ENCODE data around the gene TUBB4A. TPM values are rescaled to one million over a fixed set of nuclear protein-coding genes. Genes with fewer than 3 reads are reported as not detected.

The TUBB4A gene
- total and polyA plus RNA-seq, 11 donors, result 0.15 to 4.8 (median 1.6) TPM

DNA sequence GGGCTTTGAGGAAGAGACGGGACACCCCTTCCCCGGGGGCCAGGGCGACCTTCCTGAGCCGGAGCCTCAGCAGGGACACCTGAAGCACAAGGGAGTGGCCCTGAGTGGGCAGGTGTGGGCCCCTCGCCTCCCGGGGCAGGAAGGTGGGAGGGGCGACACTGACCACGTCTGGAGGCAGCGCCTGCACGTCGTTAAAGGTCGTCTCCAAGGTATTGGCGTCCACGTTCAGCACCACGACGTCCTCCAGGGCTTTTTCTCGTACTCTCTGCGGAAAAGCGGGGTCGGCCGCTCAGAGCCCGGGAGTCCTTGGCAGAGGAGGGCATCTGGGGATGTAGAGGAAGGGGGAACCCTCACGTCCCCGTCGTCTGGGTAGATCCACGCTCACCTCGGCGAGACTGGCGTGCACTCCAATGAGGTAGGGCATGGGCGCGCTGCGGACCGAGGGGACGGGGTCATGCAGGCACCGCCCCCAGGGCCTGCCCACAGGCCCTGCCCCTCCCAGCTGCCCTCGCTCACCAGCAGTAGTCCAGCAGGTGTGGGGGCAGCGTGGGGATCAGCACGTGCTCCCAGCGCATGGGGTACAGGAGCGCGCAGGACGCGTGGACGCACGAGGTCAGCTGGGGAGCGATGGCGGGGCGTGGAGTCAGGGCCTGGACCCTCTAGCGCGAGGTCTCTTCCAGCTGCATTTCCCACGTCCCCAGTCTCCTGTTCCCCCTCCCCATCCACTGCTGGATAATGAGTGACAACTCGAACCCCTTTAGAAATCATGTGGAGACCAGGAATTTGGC, 26.6 kb downstream of the TUBB4A start:
- no peak for DNase-seq

GRCh38 chr19:6473647-6474046, 28.5 kb downstream of the TUBB4A start:
- peaks cover 15 to 38% (median 27%) of the 10 kb centered on the region in 9 donors for H3K27me3 ChIP-seq
- intact Hi-C loops (cut with DNase I), result no loop called here
- no peak for TF ChIP-seq CTCF (IDR thresholded peaks at IDR 0.05)
- no peak for TF ChIP-seq POLR2A (IDR thresholded peaks at IDR 0.05)
- no peak overlapping the region for H3K4me3 ChIP-seq
- peaks cover 0 to 26% (median 0%) of the 10 kb centered on the region in 9 donors for H3K36me3 ChIP-seq
- H3K9me3 ChIP-seq, result no peaks in the 10 kb centered on the region
- ATAC-seq, result no peak
- H3K4me1 ChIP-seq, result peaks cover 0 to 18% (median 3%) of the 10 kb centered on the region in 12 donors
- no peak for DNase-seq
- H3K27ac ChIP-seq, result no peak overlapping the region
- 61 to 80% (median 65%) methylated on average over 9 of the region's 9 CpGs for WGBS, 4 donors

More for the DNA sequence above, 26.6 kb downstream of the TUBB4A start:
- peak in 1 of 4 donors; percentile 29 for ATAC-seq
- Histone ChIP-seq H3K27ac (no peak overlapping the region), H3K27me3 (peaks cover 18 to 49% (median 27%) of the 10 kb centered on the region in 9 donors), H3K4me1 (peaks cover 0 to 18% (median 3%) of the 10 kb centered on the region in 12 donors), H3K36me3 (peaks cover 0 to 26% (median 0%) of the 10 kb centered on the region in 9 donors), H3K9me3 (no peaks in the 10 kb centered on the region), H3K4me3 (no peak overlapping the region)
- TF ChIP-seq POLR2A (IDR thresholded peaks at IDR 0.05) (no peak), CTCF (IDR thresholded peaks at IDR 0.05) (no peak)
- WGBS, 4 donors, result 10 to 24% (median 17%) methylated on average over 38 to 52 of the region's 52 CpGs
- intact Hi-C loops (cut with DNase I), result no loop called here

DNA sequence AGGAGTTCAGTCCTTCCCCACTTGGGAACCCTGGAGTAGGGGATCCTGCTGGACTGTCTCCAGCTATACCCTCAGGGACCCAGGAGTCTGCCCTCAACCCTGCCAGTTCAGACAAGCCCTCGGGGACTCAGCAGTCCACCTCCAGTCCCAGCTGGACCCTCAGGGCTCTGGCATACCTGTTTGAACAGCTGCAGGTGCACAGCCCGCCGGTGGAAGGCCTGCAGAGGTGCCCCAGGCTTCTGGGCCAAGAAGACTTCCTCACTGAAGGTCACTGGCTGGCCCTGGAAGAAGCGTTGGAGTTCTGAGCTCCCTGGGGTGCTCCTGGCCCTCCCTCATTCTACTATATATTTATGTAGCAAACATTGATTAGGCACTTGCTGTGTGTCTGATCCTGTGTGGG, 29.4 kb downstream of the TUBB4A start:
- Histone ChIP-seq H3K4me3 (no peak overlapping the region), H3K9me3 (no peaks in the 10 kb centered on the region), H3K36me3 (peaks cover 0 to 26% (median 0%) of the 10 kb centered on the region in 9 donors), H3K27ac (no peak overlapping the region), H3K27me3 (peaks cover 15 to 35% (median 26%) of the 10 kb centered on the region in 9 donors), H3K4me1 (peaks cover 0 to 18% (median 3%) of the 10 kb centered on the region in 12 donors)
- DNase-seq, result no peak
- intact Hi-C loops (cut with DNase I), result no loop called here
- TF ChIP-seq CTCF (IDR thresholded peaks at IDR 0.05), result no peak
- no peak for TF ChIP-seq POLR2A (IDR thresholded peaks at IDR 0.05)
- WGBS, 4 donors, result 42 to 74% (median 70%) methylated on average over 2 to 4 of the region's 4 CpGs
- no peak for ATAC-seq

DNA sequence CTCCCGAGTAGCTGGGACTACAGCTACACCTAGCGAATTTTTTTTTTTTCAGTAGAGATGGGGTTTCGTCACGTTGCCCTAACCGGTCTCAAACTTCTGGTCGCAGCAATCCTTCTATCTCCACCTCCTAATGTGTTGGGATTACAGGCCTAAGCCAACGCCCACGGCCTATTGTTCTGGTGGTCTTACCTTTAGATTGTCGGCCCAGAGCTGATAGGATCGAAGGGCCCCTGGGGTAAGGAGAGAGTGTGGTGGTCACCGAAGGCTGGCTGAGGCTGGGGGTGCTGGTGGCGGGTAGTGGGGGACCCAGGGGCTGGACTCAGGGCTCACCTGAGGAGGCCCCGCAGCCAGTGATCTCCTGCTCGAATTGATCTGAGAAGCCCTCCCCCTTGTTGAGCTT, 31.0 kb downstream of the TUBB4A start:
- DNase-seq (no peak), ATAC-seq (no peak)
- intact Hi-C loops (cut with DNase I), result no loop called here
- TF ChIP-seq CTCF (IDR thresholded peaks at IDR 0.05) (no peak), POLR2A (IDR thresholded peaks at IDR 0.05) (no peak)
- Histone ChIP-seq H3K9me3 (no peaks in the 10 kb centered on the region), H3K4me1 (peaks cover 0 to 8% (median 0%) of the 10 kb centered on the region in 12 donors), H3K36me3 (peaks cover 0 to 16% (median 0%) of the 10 kb centered on the region in 9 donors), H3K27ac (no peak overlapping the region), H3K27me3 (peaks cover 10 to 29% (median 14%) of the 10 kb centered on the region in 9 donors), H3K4me3 (no peak overlapping the region)
- 75 to 87% (median 82%) methylated on average over 14 of the region's 14 CpGs for WGBS, 4 donors

All from heart left ventricle (tissue), 16 donors.